ENCODE measurements around the gene TPM2. TPM values are rescaled to one million over a fixed set of nuclear protein-coding genes. Genes with fewer than 3 reads are reported as not detected.

The TPM2 gene
- total RNA-seq: 100 to 1,000 TPM in 2 of 8 experiments, 10 to 100 TPM in 3, 1 to 10 TPM in 3; 6.1 to 470 (median 68.3) TPM

GRCh38 chr9:35689542-35690293 is at the start of gene TPM2:
Gene TPM2 (minus strand): TSS chr9:35689925. CDS start chr9:35689817, 108 bp downstream.
- Histone ChIP-seq H3K27ac (no peak within 1 kb of the TSS), H3K4me3 (peak within 1 kb of the TSS; percentile 23 to 45 (median 37)), H3K4me1 (replicated peaks in 1 of 2) (peaks cover 0 to 18% of the 10 kb centered on the region in 2 donors)
- in situ Hi-C loops (cut with MboI; ENCODE audit: low pct_unique_long_range_greater_than_20kb in 2 of 9, low sequenced_read_pairs in 9 of 9, unreplicated experiment in 9 of 9): no loop called here
- WGBS, 10 experiments: 0 to 26% (median 3%) methylated on average over 4 to 7 of the region's 61 CpGs; no CpG with 5 or more reads in 7 of the 10 experiments
- ATAC-seq (replicated peaks in 6 of 8): peak in 6 of 8 experiments; percentile 25 to 66 (median 35)

GRCh38 chr9:35738924-35739323 is 49.2 kb upstream of the TPM2 start:
- Histone ChIP-seq H3K4me3 (no peak overlapping the region), H3K4me1 (replicated peaks in 1 of 2) (peaks cover under 1 to 1% of the 10 kb centered on the region in 2 donors), H3K27ac (no peak overlapping the region)
- ATAC-seq (replicated peaks in 6 of 8): no peak
- in situ Hi-C loops (cut with MboI; ENCODE audit: low pct_unique_long_range_greater_than_20kb in 2 of 9, low sequenced_read_pairs in 9 of 9, unreplicated experiment in 9 of 9): no loop called here
- 80 to 100% (median 94%) methylated on average over 2 to 7 of the region's 7 CpGs; no CpG with 5 or more reads in 4 of the 10 experiments for WGBS, 10 experiments

GRCh38 chr9:35738186-35738585 is 48.5 kb upstream of the TPM2 start:
- peak in 3 of 8 experiments; percentile 3 to 6 (median 5) for ATAC-seq (replicated peaks in 6 of 8)
- Histone ChIP-seq H3K4me3 (no peak overlapping the region), H3K4me1 (replicated peaks in 1 of 2) (peaks cover 7% of the 10 kb centered on the region in 2 donors), H3K27ac (no peak overlapping the region)
- 0 to 94% (median 59%) methylated on average over 1 to 3 of the region's 4 CpGs; no CpG with 5 or more reads in 4 of the 10 experiments for WGBS, 10 experiments
- in situ Hi-C loops (cut with MboI; ENCODE audit: low pct_unique_long_range_greater_than_20kb in 2 of 9, low sequenced_read_pairs in 9 of 9, unreplicated experiment in 9 of 9): no loop called here

DNA sequence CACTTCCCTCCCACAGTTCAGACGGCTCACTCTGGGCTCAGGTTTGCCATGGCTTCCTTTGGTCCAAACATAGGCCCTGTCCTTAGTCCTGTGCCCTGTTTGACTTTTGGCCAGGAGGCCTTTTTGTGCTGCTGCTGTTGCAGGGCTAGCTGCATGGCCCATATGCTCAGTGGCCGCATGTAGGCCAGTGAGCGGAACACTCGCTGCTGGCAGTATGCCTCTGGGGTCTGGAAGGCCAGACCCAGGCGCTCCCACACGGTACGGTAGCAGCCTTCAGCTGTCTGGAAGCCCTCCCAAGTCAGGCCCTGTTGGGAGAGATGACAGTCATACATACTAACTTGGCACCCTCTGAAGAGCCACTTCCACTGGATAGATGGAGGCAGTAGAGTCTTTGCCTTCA is 47.4 kb upstream of the TPM2 start:
- Histone ChIP-seq H3K4me3 (no peak overlapping the region), H3K4me1 (replicated peaks in 1 of 2) (peaks cover 7% of the 10 kb centered on the region in 2 donors), H3K27ac (no peak overlapping the region)
- 88 to 100% (median 96%) methylated on average over 1 to 4 of the region's 7 CpGs; no CpG with 5 or more reads in 7 of the 10 experiments for WGBS, 10 experiments
- no peak for ATAC-seq (replicated peaks in 6 of 8)
- in situ Hi-C loops (cut with MboI; ENCODE audit: low pct_unique_long_range_greater_than_20kb in 2 of 9, low sequenced_read_pairs in 9 of 9, unreplicated experiment in 9 of 9): no loop called here

- ATAC-seq (replicated peaks in 6 of 8): peak in 3 of 8 experiments; percentile 5 to 18 (median 15)
- WGBS, 10 experiments: 38 to 100% (median 44%) methylated on average over 1 to 4 of the region's 5 CpGs; no CpG with 5 or more reads in 5 of the 10 experiments
- in situ Hi-C loops (cut with MboI; ENCODE audit: low pct_unique_long_range_greater_than_20kb in 2 of 9, low sequenced_read_pairs in 9 of 9, unreplicated experiment in 9 of 9): no loop called here
- Histone ChIP-seq H3K27ac (no peak overlapping the region), H3K4me1 (replicated peaks in 1 of 2) (peaks cover 7 to 9% of the 10 kb centered on the region in 2 donors), H3K4me3 (no peak overlapping the region)
Measured at GRCh38 chr9:35736201-35736633, 46.5 kb upstream of the TPM2 start.

GRCh38 chr9:35734096-35734495 is 44.4 kb upstream of the TPM2 start:
- H3K4me1 ChIP-seq (replicated peaks in 1 of 2): peaks cover 27% of the 10 kb centered on the region in 2 donors
- 57 to 100% (median 84%) methylated on average over 1 to 3 of the region's 3 CpGs; no CpG with 5 or more reads in 1 of the 10 experiments for WGBS, 10 experiments
- no peak for ATAC-seq (replicated peaks in 6 of 8)
- peak overlapping the region in 2 of 5 donors; percentile 72 to 94 for H3K4me3 ChIP-seq
- in situ Hi-C loops (cut with MboI; ENCODE audit: low pct_unique_long_range_greater_than_20kb in 2 of 9, low sequenced_read_pairs in 9 of 9, unreplicated experiment in 9 of 9): no loop called here
- H3K27ac ChIP-seq: no peak overlapping the region

DNA sequence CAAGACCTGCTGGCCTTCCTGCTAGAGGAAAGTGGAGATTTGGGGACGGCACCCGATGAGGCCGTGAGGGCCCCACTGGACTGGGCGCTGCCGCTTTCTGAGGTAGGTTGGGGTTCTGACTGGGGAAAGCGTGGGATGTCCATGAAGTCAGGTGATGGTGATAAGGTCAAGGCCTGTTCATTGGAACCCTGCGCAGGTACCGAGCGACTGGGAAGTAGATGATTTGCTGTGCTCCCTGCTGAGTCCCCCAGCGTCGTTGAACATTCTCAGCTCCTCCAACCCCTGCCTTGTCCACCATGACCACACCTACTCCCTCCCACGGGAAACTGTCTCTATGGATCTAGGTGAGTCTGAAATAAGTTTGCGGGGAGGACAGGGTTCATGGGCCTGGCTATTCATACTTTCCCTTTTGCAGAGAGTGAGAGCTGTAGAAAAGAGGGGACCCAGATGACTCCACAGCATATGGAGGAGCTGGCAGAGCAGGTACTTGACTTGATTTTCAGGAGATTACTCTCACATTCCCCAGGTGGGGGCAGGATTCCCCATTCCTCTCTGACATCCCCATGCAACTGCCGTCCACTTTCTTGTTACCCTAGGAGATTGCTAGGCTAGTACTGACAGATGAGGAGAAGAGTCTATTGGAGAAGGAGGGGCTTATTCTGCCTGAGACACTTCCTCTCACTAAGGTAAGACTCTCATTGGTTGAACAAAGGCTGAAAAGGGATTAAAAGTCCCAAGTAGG is 43.2 kb upstream of the TPM2 start:
- in situ Hi-C loops (cut with MboI; ENCODE audit: low pct_unique_long_range_greater_than_20kb in 2 of 9, low sequenced_read_pairs in 9 of 9, unreplicated experiment in 9 of 9): no loop called here
- Histone ChIP-seq H3K27ac (peak overlapping the region; percentile 91 to 96), H3K4me3 (peak overlapping the region; percentile 61 to 94 (median 83)), H3K4me1 (replicated peaks in 1 of 2) (peaks cover 34 to 37% of the 10 kb centered on the region in 2 donors)
- 0 to 10% (median 0%) methylated on average over 1 to 7 of the region's 14 CpGs; no CpG with 5 or more reads in 2 of the 10 experiments for WGBS, 10 experiments
- ATAC-seq (replicated peaks in 6 of 8): peak; percentile 0 to 19 (median 8)

DNA sequence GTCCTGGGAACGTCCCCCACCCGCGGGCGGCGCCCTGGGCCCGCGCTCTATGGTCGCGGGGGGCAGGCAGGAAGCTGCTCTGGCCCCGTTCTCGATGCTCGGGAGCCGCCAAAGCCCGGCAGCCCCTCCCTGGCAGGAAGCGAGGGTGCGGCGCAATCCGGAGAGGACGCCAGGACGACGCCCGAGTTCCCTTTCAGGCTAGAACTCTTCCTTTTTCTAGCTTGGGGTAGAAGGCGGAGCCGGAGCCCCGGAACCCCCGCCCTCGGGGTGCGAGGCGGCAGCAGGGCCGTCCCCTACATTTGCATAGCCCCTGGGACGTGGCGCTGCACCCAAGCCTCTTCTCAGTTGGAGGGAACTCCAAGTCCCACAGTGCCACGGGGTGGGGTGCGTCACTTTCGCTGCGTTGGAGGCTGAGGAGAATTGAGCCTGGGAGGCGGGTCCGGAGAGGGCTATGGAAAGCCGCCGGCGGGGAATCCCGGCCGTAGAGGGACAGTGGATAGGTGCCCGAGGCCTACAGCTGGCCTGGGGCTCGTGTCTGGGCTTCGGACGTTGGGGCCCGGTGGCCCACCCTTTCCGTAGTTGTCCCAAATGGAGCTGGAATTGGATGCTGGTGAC is 42.6 kb upstream of the TPM2 start, which contains the start of the genes CREB3 and TLN1:
TSS of gene CREB3 (plus strand) at position 482 of the 615 bp plus-strand sequence. CDS start at position 589, 107 bp downstream.
TSS of gene TLN1 (minus strand) at position 11 of the 615 bp plus-strand sequence. CDS start 6,501 bp downstream, outside the sequence.
- in situ Hi-C loops (cut with MboI; ENCODE audit: low pct_unique_long_range_greater_than_20kb in 2 of 9, low sequenced_read_pairs in 9 of 9, unreplicated experiment in 9 of 9): no loop called here
- H3K4me3 ChIP-seq: peak within 1 kb of the TSS; percentile 61 to 94 (median 83)
- ATAC-seq (replicated peaks in 6 of 8): peak; percentile 68 to 91 (median 89)
- 0 to 18% (median 0%) methylated on average over 1 to 16 of the region's 49 CpGs; no CpG with 5 or more reads in 4 of the 10 experiments for WGBS, 10 experiments
- H3K27ac ChIP-seq: peak within 1 kb of the TSS; percentile 91 to 96
- H3K4me1 ChIP-seq (replicated peaks in 1 of 2): peaks cover 34 to 43% of the 10 kb centered on the region in 2 donors

DNA sequence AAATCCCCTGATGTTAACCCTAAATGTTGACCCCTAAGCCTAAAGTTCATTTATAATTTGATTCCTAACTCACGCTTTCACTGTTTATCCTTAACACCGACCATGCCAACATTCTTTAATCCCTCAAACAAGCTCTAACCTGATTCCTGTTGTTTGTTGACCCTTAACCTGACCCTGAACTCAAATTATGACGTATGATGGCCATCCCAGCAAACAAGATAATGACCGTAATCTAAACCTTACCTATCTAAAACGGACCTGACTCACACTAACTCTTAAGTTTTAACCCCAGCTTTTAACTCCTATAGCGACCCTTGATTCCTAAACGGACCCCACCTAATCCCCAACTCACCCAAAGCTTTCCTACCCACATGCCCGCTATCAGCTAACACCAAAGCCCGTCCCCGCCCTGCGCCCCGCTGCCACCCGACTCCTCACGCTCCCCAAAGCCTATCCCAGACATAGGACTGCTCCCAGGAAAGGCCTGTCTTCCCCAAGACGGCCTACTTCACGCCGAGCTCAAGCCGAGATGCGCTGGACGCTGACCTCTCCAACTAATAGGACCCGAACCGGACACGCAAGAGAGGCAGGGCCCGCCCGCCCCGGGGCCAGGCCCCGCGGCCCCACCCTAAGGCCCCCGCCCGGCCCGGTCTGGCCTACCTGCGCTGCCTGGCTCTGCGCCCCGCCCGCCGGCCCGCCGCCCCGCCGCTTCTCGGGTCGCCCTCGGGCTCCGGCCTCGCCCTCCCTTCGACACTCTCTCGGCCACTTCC is 41.9 kb upstream of the TPM2 start:
- in situ Hi-C loops (cut with MboI; ENCODE audit: low pct_unique_long_range_greater_than_20kb in 2 of 9, low sequenced_read_pairs in 9 of 9, unreplicated experiment in 9 of 9): no loop called here
- Histone ChIP-seq H3K4me3 (peak overlapping the region; percentile 61 to 94 (median 83)), H3K4me1 (replicated peaks in 1 of 2) (peaks cover 34 to 43% of the 10 kb centered on the region in 2 donors), H3K27ac (peak overlapping the region; percentile 91 to 96)
- 0 to 10% (median 2%) methylated on average over 3 to 14 of the region's 47 CpGs; no CpG with 5 or more reads in 2 of the 10 experiments for WGBS, 10 experiments
- peak in 1 of 8 experiments; percentile 1 for ATAC-seq (replicated peaks in 6 of 8)

DNA sequence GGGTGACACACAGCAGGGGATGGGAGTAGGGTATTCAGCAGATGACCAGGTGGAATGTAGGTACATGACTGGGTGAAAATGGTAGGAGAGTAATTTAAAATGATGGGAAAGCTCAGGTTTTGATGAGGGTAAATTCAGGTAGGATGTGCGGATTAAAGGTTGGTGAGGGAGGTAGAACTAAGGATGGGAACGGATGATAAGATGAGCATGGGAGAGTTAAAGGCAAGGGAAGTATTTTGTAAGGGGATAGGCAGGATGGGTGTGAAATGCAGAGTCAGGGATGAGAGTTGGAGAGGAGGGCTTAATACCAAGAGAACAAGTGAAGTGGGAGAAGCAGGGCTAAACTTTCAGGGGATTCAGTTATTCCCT is 40.7 kb upstream of the TPM2 start:
- in situ Hi-C loops (cut with MboI; ENCODE audit: low pct_unique_long_range_greater_than_20kb in 2 of 9, low sequenced_read_pairs in 9 of 9, unreplicated experiment in 9 of 9): no loop called here
- no peak for ATAC-seq (replicated peaks in 6 of 8)
- 46 to 100% (median 88%) methylated on average over 2 of the region's 2 CpGs; no CpG with 5 or more reads in 2 of the 10 experiments for WGBS, 10 experiments
- H3K4me3 ChIP-seq: peak overlapping the region in 4 of 5 donors; percentile 72 to 94 (median 86)
- no peak overlapping the region for H3K27ac ChIP-seq
- H3K4me1 ChIP-seq (replicated peaks in 1 of 2): peaks cover 34 to 43% of the 10 kb centered on the region in 2 donors

GRCh38 chr9:35729700-35730485 is 40.2 kb upstream of the TPM2 start:
- Histone ChIP-seq H3K4me3 (peak overlapping the region in 2 of 5 donors; percentile 2 to 94), H3K4me1 (replicated peaks in 1 of 2) (peaks cover 34 to 43% of the 10 kb centered on the region in 2 donors), H3K27ac (no peak overlapping the region)
- in situ Hi-C loops (cut with MboI; ENCODE audit: low pct_unique_long_range_greater_than_20kb in 2 of 9, low sequenced_read_pairs in 9 of 9, unreplicated experiment in 9 of 9): no loop called here
- peak in 2 of 8 experiments; percentile 2 to 8 for ATAC-seq (replicated peaks in 6 of 8)
- 0 to 53% (median 13%) methylated on average over 1 to 5 of the region's 6 CpGs for WGBS, 10 experiments

Data from motor neuron (in vitro differentiated cells).